ENCODE data around the gene CGRRF1.

CGRRF1 gene

GRCh38 chr14:54509546-54510501 lies at the start of gene CGRRF1:
CGRRF1 (plus strand) TSS chr14:54509906; CDS start chr14:54509960, 54 bp downstream.
- peak; percentile 95 for DNase-seq

DNA sequence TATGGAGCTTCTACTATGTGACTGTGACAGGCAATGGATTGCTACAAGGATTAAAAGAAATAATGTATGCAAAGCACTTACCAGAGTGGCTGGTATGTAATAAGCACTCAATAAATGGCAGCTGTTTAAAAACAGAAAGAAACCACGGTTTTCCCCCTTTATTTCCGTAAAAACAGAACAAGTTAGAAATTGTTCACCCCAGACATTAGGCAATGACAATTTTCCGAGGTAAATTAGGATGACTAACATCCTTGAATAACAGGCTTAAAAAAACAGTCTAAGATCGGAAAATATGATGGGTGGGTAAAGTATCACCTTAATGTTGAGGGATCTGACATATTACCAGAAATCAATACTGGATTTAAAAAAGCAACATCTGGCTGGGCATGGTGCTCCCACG lies 47.7 kb upstream of the CGRRF1 start:
- DNase-seq: no peak

DNA sequence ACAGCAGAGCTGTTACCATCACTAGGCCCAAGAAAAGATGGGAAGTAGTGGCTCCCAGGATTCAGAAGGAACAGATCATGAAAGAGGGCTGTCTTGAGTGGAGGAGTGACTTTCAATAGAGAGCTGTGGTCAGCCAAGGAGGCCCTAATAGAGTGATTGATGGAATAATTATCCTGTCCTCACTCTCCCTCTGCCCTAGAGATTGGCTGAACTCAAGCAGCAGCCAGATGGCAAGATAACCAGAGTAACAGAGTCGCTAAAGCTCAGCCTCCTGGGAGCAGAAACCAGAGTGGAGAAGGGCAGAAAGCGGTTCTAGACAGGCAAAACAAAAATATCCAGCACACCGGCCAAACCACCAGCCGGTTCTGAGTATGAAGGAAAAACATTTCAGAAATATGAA lies 44.1 kb upstream of the CGRRF1 start:
- no peak for DNase-seq

DNA sequence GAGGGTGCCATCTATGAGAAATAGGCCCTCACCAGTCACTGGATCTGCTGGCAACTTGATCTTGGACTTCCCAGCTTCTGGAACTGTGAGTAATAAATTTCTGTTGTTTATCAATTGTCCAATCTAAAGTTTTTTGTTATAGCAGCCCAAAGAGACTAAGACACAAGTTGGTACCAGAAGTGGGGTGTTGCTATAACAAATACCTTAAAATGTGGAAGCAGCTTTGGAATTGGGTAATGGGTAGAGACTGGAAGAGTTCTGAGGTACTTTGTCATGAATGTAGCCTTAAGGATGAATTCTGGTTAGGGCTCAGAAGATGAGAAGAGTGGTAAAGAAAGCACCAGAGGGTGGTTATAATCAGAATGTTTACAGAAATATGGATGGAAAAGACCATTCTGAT lies 42.4 kb upstream of the CGRRF1 start:
- DNase-seq: no peak

GRCh38 chr14:54470701-54471100 lies 39.0 kb upstream of the CGRRF1 start:
- DNase-seq: no peak

DNA sequence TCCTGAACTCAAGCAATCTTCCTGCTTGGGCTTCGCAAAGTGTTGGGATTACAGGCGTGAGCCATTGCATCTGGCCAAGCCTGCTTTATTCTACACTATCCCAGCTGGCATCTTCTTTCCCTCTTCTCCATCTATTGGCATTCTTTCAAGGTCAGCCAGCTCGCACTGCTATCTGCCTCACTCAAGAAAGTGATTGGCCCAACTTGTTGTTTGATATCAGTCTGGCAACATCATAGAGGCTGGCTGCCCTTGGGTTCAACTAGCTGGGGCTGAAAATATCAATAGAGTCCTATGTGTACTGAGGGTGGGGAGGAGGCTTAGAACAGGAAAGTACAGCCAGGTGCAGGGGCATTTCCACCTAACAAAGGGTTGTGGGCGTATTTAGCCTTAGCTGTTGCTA lies 38.1 kb upstream of the CGRRF1 start:
- no peak for DNase-seq

GRCh38 chr14:54472315-54472714 lies 37.4 kb upstream of the CGRRF1 start:
- DNase-seq: no peak

DNA sequence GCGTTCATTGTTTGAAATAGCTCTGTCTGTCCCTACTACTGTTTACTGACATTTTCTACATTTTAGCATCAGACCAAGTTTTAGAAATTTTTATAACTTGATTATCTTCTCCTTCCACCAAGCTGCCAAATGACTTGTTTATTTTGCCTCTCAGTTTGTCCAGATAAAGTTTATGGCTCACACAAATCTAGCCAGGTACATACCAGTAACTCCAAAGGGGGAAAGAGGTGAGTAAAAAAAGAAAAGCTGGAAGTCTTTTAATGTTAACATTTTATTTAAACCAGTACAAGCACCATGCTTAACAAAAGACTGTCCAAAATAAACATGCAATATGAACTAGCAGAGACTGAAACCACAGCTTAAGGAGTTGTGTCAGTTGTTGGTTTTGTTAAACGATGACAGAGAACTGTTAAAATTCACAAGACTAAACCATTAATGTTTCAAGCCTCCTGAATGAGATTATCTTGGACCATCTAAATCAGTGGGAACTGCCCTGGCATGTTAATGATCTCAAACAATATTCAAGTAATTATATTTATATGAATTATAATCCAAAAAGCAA lies 35.4 kb upstream of the CGRRF1 start:
- DNase-seq: no peak

DNA sequence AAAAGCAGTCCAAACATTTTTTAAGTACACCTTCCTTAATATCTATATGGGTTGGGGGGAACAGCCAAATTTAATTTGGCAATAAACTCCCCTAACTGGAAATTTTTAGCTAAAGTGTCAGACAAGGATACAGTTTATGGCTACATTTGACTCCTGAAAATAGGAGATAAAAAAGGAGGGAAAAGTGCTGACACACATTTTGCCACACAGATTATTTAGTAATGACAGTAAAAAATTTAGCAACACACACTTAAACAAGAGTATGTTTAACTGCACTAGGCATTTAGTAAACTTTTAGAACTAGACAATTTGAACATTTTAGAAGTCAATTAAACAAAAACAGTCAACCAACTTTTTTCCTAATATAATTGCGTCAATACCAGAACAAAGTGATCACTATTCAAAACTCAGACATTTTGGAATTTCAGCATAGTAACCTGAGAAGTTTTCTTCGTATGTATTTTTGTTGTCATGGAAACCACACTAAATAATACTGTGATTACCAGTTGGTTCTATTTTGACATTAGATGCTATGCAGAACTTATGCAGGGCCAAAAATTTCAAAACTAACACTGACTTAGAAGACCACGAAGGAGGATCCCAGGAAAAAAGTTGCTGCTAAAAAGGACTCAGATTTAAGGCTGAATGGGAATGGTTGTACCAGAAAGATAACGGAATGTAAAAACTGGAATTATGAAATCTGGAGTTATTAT lies 34.4 kb upstream of the CGRRF1 start:
- no peak for DNase-seq

GRCh38 chr14:54475911-54476310 lies 33.8 kb upstream of the CGRRF1 start:
- DNase-seq: no peak

DNA sequence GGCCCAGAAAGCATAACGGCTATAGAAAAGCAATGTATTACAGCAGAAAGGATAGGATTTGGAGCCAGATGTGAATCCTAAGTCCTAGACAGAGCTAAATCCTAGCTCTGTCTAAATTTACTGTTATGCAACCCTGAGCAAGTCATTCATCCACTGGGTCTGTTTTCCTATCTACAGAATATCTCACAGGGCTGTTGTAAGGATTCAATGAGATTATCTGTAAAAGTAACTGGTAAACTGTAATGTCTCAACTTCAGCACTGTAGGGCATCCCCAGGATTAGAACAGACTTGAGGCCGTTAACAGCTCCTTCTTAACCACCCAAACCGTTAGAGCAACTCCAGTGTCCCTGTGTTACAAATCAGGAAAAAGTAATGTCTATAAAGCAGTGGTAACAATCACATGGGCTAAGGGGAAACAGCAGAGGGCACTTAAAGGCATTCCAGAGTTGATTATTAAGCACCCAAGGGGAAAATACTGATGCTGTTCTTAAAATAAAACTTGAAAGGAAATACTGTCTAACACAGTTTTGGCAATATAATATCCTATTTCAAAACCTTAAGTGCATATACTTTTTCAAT lies 31.0 kb upstream of the CGRRF1 start:
- DNase-seq: no peak

DNA sequence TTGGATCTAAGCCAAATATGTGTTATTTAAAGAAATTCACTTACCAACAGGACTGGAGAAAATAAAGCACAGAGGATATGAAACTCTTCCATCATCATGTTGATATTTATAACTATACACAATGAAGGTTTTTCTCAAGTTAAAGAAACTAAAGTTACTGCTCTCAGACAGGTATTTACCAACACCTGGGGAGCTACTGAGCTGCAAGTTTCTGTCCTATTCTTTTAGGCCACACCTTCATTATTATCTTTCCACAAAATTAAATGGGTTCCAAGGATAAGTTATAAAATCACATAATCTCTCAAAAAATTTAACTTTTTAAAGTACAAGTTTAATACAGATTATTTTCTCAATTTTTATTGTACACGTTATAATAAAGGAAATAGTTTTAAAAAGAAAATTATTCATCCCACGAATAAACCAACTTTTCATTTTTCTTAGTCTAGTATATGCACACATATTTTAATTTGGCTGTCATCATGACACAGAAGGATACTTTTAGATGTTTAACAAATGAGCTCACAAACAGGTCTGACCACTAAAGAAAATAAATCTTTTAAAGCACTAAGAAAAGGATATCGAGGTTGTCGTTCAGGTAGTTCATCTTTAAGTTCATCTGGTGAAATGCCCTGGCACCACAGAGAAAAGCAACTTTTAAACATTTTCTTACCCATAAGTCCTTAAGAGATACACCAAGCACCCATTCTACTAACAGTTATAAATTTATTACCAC lies 28.7 kb upstream of the CGRRF1 start:
- DNase-seq: no peak

DNA sequence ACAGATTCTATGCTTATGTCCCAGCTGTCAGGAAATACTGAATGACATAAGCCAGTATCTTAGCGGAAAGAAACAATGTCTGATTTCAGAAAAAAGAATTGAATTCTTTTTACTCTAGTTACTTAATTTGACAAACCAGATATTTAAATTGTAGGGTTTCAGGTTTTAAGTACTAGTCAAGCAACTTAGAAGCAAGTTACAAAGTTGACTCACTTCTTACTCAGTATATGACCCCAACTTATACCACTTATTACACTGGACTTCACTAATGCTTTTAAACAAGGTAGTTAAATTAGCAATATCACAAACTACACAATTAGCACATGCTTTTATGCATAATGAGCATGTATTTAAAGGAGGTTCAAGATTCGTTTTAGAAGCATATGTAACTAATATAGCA lies 28.0 kb upstream of the CGRRF1 start:
- DNase-seq: no peak

- no peak for DNase-seq
Measured at GRCh38 chr14:54483073-54483745, 26.5 kb upstream of the CGRRF1 start.

- DNase-seq: no peak
Measured at GRCh38 chr14:54483846-54484245, 25.9 kb upstream of the CGRRF1 start.

- DNase-seq: no peak
Measured at GRCh38 chr14:54486685-54487084, 23.0 kb upstream of the CGRRF1 start.

GRCh38 chr14:54487771-54488170 lies 21.9 kb upstream of the CGRRF1 start:
- peak; percentile 59 for DNase-seq

DNA sequence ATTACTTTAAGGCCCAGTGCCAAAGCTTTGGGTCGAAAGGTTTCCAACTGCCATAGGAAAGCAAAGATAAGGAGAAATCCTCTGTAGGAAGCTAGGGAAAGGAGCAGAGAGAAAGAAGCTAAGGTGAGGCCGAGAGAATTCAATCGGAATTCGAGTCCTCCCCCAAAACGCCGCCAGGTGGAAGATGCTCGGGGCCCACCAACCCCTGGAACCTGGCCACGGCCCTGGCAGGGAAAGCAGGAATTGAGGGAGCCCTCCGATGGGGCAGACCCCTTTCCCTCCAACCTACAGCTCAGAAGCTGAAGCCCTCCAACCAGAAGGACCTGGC lies 21.4 kb upstream of the CGRRF1 start:
- DNase-seq: peak; percentile 54

DNA sequence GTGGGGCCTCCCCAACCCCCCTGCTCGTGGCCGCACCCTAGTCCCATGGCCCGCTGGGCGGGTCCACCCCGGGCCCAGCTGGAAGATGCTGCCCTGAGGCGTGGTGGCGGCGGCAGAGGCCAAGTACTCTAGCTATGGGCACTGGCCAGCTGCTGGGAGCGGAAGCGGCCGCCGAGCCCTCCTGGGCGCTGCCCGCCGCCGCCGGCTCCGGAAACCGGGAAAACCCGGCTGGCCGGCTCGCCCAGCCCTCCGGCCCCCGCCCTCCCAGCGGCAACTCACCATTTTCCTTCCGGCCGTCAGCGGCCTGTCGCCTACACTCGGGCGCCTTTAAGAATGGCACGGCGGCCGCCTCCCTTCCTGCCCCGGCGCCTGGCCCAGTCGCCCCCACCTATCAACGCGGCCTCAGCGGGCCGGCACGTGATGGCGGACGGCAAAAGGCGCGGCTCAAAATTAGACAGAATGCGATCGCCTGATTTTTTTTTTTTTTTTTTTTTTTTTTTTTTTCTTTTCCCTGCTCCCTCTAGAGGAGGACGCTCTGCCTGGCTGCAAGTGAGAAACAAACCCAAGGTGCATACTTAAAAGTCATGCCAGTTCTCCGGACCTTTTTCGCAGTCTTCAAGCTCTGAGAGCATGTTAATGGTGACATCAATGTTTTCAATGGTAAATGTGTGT lies 20.9 kb upstream of the CGRRF1 start, which contains the start of gene GMFB:
TSS of gene GMFB (minus strand) at position 335 of the 672 bp plus-strand sequence. CDS start at position 282, 53 bp downstream.
- peak; percentile 67 for DNase-seq

DNA sequence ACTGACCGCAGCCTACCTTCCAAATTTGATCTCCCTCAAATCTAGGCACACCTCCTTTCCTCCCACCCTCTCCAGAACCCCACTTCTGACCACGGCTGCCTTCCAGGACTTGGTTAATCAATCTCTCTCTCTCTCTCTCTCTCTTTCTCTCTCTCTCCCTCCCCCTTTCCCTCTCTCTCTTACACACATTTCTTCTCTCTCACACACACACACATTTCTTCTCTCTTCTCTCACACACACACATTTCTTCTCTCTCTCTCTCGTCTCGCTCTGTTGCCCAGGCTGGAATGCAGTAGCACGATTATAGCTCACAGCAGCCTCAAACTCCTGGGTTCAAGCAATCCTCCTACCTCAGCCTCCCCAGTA lies 20.4 kb upstream of the CGRRF1 start:
- DNase-seq: no peak

GRCh38 chr14:54489731-54490444 lies 19.8 kb upstream of the CGRRF1 start:
- no peak for DNase-seq

Data from NCI-H510A treated with DMSO at 0.1 percent for 48 hours (cell line).